GM19463 (cell line): Measurements from ENCODE around the gene ZNF697.
"Not testable (repeated sequence)": the region's sequence is repeated elsewhere in the genome, so short reads cannot be mapped to it uniquely, and the experiment has no call there.

ENCODE experiments used
- ATAC-seq: cut with Tn5 transposase; IDR thresholded peaks from one replicate; pipeline ENCODE4 v1.9.1; 2021; ENCODE audit warnings: mild to moderate bottlenecking, moderate library complexity; ENCODE audit not compliant: unreplicated experiment

ZNF697 gene

GRCh38 chr1:119632841-119633240 lies 15.2 kb downstream of the ZNF697 start:
- no peak for ATAC-seq

GRCh38 chr1:119632103-119632490 lies 16.0 kb downstream of the ZNF697 start:
- no peak for ATAC-seq

- peak; percentile 55 for ATAC-seq
Observed at GRCh38 chr1:119631433-119632102, 16.5 kb downstream of the ZNF697 start.

- no peak for ATAC-seq
Observed at GRCh38 chr1:119631086-119631432, 17.0 kb downstream of the ZNF697 start.

GRCh38 chr1:119626841-119627240 lies 21.2 kb downstream of the ZNF697 start:
- no peak for ATAC-seq

GRCh38 chr1:119626011-119626545 lies 22.0 kb downstream of the ZNF697 start:
- no peak for ATAC-seq

- ATAC-seq: no peak
Observed at GRCh38 chr1:119623678-119624077, 24.4 kb downstream of the ZNF697 start.

- no peak for ATAC-seq
Observed at GRCh38 chr1:119623193-119623515, 24.9 kb downstream of the ZNF697 start.

GRCh38 chr1:119622311-119623192 lies 25.5 kb downstream of the ZNF697 start:
- no peak for ATAC-seq

- ATAC-seq: no peak
Observed at GRCh38 chr1:119621705-119622104, 26.4 kb downstream of the ZNF697 start.

GRCh38 chr1:119617751-119618691 lies 30.0 kb downstream of the ZNF697 start:
- no peak for ATAC-seq

- ATAC-seq: not testable (repeated sequence)
Observed at GRCh38 chr1:119616748-119617147, 31.3 kb downstream of the ZNF697 start.

- ATAC-seq: not testable (repeated sequence)
Observed at GRCh38 chr1:119615100-119615499, 33.0 kb downstream of the ZNF697 start.

- ATAC-seq: peak; percentile 86
Observed at GRCh38 chr1:119613769-119614720, 34.0 kb downstream of the ZNF697 start.

GRCh38 chr1:119611701-119612113 lies 36.4 kb downstream of the ZNF697 start:
- ATAC-seq: no peak

GRCh38 chr1:119608816-119609215 lies 39.2 kb downstream of the ZNF697 start:
- not testable (repeated sequence) for ATAC-seq

- not testable (repeated sequence) for ATAC-seq
Observed at GRCh38 chr1:119607087-119607807, 40.8 kb downstream of the ZNF697 start.

- no peak for ATAC-seq
Observed at GRCh38 chr1:119606394-119606793, 41.7 kb downstream of the ZNF697 start.

GRCh38 chr1:119605686-119606085 lies 42.4 kb downstream of the ZNF697 start:
- no peak for ATAC-seq
